Measurements from ENCODE around the gene HM13. TPM values are rescaled to one million over a fixed set of nuclear protein-coding genes. Genes with fewer than 3 reads are reported as not detected.
"Not testable (repeated sequence)": the region's sequence is repeated elsewhere in the genome, so short reads cannot be mapped to it uniquely, and the experiment has no call there.

HM13 gene
- total and polyA plus RNA-seq, 2 of the 4 experiments (the other 2 are of a cell fraction) = 53.2 to 203 TPM

GRCh38 chr20:31539636-31540035 is 25.4 kb downstream of the HM13 start:
- BruUV-seq (replicated peaks) = not testable (repeated sequence)
- peaks cover 53% of the 10 kb centered on the region for H3K36me3 ChIP-seq (ENCODE audit: control insufficient read depth, insufficient read depth, low read length)

More at GRCh38 chr20:31539636-31540035, 25.4 kb downstream of the HM13 start:
- H2AK5ac ChIP-seq (ENCODE audit: low read depth, low read length); CTCF ChIA-PET; in situ Hi-C loops (cut with MboI; ENCODE audit: low sequenced_read_pairs); intact Hi-C loops (cut with micrococcal nuclease); H3K4me2 ChIP-seq (ENCODE audit: low read depth, low read length); ATAC-seq (ENCODE audit: low read depth); H3K9me3 ChIP-seq (ENCODE audit: control insufficient read depth, insufficient read depth, low read length); H3K23ac ChIP-seq (ENCODE audit: low read depth, low read length); H2BK20ac ChIP-seq (ENCODE audit: low read depth, low read length); H2BK15ac ChIP-seq (ENCODE audit: low read depth, low read length); H4K5ac ChIP-seq (ENCODE audit: low read depth, low read length); H4K91ac ChIP-seq (ENCODE audit: insufficient read depth, low read depth, low read length); dilution Hi-C loops (cut with HindIII; ENCODE audit: low sequenced_read_pairs, unreplicated experiment); H4K8ac ChIP-seq (ENCODE audit: low read depth in 2 of 2, low read length in 2 of 2); H3K14ac ChIP-seq (replicated peaks; ENCODE audit: low read depth, low read length); H3K9ac ChIP-seq (ENCODE audit: low read depth, low read length); DNase-seq; H3K27ac ChIP-seq (ENCODE audit: insufficient read depth, low read length); H3K4ac ChIP-seq (ENCODE audit: low read depth, low read length); H3K27me3 ChIP-seq (ENCODE audit: control insufficient read depth, insufficient read depth, low read length); H3K56ac ChIP-seq (ENCODE audit: extremely low read depth, insufficient read depth, low read length); H3K18ac ChIP-seq (ENCODE audit: low read depth, low read length); H2AK9ac ChIP-seq (replicated peaks; ENCODE audit: low read depth, low read length, poor library complexity); H2AFZ ChIP-seq (replicated peaks; ENCODE audit: low read length, poor library complexity); H2BK120ac ChIP-seq (ENCODE audit: low read depth, low read length); H3K4me3 ChIP-seq (ENCODE audit: insufficient read depth, low read depth, low read length); POLR2A ChIA-PET (ENCODE audit: unreplicated experiment): not testable (repeated sequence)
- no CpG with 5 or more reads among the region's 3 CpGs for WGBS, 2 experiments (ENCODE audit: extremely low coverage in 2 of 2, insufficient read length in 1 of 2)
- 0 out of 2 replicates have a peak, but pooled peaks have one; percentile 22 for TF ChIP-seq CEBPB (IDR thresholded peaks at IDR 0.05; ENCODE audit: low read depth, low read length)
- H3K79me1 ChIP-seq (ENCODE audit: low read depth in 1 of 2, low read length in 2 of 2) = peaks cover 24 to 59% of the 10 kb centered on the region in 2 experiments
- peaks cover 28% of the 10 kb centered on the region for H3K9me1 ChIP-seq (ENCODE audit: insufficient read depth, low read length)
- peaks cover 13% of the 10 kb centered on the region for H3K4me1 ChIP-seq (ENCODE audit: control insufficient read depth, insufficient read depth, low read length)
- H4K20me1 ChIP-seq (ENCODE audit: insufficient read depth, low read length) = peaks cover 24% of the 10 kb centered on the region
- peak overlapping the region; percentile 24 for H2BK5ac ChIP-seq (ENCODE audit: low read depth, low read length, poor library complexity, severe bottlenecking)

Measured in IMR-90 (cell line).